Measurements from ENCODE around the gene CDC42BPA. TPM values are rescaled to one million over a fixed set of nuclear protein-coding genes. Genes with fewer than 3 reads are reported as not detected.

The CDC42BPA gene
- total and polyA plus RNA-seq, 2 of the 8 experiments (the other 6 are each of a cell fraction or from before 2014, with no cell fraction given) = 7.1 to 28.5 TPM

DNA sequence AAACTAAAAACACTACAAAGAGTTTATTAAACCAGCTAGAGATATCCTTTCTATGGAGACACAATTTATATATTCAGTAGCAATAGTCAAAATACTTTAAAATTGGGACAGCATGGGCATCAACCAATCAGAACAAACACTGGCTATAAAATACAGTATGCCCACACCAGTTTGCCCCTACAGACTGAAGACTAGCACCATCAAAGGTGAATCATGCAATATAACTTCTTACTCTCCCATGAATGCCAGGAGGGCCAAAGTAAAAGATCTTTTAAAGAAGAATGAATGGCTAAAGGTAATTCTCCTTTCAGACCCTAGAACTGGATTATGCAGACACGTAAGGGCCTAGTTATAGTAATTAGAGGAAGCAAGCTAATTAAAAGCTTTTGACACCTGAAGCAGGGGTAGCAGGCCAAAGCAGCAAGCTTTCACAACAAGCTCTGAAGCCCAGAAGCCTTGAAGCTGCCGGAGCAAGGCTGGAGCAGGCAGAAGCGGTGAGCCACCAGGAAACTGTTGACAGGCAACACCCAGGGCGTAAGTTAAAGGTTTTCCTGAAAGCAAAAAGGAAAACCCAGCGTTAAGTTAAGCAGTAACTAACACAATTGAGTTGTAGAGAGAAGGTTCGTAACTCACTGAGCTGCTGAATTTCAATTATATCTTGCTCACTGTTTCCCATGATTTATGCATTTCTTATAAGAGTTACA is 99.3 kb downstream of the CDC42BPA start (continued):
- TF ChIP-seq, protein P1, sequence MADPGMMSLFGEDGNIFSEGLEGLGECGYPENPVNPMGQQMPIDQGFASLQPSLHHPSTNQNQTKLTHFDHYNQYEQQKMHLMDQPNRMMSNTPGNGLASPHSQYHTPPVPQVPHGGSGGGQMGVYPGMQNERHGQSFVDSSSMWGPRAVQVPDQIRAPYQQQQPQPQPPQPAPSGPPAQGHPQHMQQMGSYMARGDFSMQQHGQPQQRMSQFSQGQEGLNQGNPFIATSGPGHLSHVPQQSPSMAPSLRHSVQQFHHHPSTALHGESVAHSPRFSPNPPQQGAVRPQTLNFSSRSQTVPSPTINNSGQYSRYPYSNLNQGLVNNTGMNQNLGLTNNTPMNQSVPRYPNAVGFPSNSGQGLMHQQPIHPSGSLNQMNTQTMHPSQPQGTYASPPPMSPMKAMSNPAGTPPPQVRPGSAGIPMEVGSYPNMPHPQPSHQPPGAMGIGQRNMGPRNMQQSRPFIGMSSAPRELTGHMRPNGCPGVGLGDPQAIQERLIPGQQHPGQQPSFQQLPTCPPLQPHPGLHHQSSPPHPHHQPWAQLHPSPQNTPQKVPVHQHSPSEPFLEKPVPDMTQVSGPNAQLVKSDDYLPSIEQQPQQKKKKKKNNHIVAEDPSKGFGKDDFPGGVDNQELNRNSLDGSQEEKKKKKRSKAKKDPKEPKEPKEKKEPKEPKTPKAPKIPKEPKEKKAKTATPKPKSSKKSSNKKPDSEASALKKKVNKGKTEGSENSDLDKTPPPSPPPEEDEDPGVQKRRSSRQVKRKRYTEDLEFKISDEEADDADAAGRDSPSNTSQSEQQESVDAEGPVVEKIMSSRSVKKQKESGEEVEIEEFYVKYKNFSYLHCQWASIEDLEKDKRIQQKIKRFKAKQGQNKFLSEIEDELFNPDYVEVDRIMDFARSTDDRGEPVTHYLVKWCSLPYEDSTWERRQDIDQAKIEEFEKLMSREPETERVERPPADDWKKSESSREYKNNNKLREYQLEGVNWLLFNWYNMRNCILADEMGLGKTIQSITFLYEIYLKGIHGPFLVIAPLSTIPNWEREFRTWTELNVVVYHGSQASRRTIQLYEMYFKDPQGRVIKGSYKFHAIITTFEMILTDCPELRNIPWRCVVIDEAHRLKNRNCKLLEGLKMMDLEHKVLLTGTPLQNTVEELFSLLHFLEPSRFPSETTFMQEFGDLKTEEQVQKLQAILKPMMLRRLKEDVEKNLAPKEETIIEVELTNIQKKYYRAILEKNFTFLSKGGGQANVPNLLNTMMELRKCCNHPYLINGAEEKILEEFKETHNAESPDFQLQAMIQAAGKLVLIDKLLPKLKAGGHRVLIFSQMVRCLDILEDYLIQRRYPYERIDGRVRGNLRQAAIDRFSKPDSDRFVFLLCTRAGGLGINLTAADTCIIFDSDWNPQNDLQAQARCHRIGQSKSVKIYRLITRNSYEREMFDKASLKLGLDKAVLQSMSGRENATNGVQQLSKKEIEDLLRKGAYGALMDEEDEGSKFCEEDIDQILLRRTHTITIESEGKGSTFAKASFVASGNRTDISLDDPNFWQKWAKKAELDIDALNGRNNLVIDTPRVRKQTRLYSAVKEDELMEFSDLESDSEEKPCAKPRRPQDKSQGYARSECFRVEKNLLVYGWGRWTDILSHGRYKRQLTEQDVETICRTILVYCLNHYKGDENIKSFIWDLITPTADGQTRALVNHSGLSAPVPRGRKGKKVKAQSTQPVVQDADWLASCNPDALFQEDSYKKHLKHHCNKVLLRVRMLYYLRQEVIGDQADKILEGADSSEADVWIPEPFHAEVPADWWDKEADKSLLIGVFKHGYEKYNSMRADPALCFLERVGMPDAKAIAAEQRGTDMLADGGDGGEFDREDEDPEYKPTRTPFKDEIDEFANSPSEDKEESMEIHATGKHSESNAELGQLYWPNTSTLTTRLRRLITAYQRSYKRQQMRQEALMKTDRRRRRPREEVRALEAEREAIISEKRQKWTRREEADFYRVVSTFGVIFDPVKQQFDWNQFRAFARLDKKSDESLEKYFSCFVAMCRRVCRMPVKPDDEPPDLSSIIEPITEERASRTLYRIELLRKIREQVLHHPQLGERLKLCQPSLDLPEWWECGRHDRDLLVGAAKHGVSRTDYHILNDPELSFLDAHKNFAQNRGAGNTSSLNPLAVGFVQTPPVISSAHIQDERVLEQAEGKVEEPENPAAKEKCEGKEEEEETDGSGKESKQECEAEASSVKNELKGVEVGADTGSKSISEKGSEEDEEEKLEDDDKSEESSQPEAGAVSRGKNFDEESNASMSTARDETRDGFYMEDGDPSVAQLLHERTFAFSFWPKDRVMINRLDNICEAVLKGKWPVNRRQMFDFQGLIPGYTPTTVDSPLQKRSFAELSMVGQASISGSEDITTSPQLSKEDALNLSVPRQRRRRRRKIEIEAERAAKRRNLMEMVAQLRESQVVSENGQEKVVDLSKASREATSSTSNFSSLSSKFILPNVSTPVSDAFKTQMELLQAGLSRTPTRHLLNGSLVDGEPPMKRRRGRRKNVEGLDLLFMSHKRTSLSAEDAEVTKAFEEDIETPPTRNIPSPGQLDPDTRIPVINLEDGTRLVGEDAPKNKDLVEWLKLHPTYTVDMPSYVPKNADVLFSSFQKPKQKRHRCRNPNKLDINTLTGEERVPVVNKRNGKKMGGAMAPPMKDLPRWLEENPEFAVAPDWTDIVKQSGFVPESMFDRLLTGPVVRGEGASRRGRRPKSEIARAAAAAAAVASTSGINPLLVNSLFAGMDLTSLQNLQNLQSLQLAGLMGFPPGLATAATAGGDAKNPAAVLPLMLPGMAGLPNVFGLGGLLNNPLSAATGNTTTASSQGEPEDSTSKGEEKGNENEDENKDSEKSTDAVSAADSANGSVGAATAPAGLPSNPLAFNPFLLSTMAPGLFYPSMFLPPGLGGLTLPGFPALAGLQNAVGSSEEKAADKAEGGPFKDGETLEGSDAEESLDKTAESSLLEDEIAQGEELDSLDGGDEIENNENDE (IDR thresholded peaks at IDR 0.05; ENCODE audit: insufficient replicate concordance, low read length) = no peak

Measured in H1 (cell line).